Measurements from ENCODE around the gene GSDME. TPM values are rescaled to one million over a fixed set of nuclear protein-coding genes. Genes with fewer than 3 reads are reported as not detected.

GSDME gene
- total RNA-seq, 4 donors from 2014 or later = 0.87 to 16.3 (median 10.4) TPM

DNA sequence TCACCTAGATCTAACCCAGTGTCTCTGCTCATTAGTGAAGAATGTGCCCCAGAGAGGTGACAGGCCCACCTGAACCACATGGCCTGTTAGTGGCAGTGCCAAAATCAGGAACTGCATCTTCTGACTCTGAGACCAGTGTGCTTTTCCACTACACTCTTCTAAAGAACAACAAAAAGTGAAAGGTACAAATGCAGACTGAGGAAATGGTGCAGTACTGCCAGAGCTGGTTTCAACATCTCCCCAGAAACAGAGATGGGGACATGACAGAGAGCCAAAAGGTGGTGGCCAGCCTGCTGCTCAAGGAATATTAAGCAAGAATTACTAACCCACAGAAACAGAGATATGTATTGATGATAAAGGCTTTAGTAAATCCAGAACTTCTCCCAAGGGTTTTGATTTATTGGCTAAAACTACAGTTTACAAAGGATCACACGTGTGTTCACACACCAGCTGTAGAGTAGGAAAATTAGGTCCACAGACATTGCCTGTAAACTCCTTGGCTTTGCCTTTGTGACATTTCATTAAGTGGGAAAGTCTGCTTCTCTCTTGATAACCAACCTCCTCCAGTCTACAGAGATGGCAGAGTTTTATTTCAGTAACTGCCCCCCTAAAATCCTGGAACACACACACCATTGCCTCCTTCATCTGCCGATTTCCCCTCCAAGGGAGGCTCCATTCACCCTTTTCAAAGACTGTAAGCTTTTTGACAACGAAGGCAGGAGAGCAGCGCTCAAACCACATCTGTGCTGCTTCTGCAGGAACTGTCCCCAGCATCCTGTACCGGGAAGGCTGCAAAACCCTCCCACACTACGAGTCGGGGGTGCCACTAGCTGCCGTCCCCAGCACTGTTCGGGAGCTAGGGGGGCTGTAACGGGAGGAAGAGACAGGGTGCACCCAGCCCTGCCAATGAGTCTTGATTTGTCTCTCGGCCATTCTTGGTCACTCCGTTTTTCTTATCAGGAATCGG lies 29.8 kb downstream of the GSDME start:
- TF ChIP-seq, protein P1, sequence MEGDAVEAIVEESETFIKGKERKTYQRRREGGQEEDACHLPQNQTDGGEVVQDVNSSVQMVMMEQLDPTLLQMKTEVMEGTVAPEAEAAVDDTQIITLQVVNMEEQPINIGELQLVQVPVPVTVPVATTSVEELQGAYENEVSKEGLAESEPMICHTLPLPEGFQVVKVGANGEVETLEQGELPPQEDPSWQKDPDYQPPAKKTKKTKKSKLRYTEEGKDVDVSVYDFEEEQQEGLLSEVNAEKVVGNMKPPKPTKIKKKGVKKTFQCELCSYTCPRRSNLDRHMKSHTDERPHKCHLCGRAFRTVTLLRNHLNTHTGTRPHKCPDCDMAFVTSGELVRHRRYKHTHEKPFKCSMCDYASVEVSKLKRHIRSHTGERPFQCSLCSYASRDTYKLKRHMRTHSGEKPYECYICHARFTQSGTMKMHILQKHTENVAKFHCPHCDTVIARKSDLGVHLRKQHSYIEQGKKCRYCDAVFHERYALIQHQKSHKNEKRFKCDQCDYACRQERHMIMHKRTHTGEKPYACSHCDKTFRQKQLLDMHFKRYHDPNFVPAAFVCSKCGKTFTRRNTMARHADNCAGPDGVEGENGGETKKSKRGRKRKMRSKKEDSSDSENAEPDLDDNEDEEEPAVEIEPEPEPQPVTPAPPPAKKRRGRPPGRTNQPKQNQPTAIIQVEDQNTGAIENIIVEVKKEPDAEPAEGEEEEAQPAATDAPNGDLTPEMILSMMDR (IDR thresholded peaks at IDR 0.05) = no peak
- no peak for TF ChIP-seq POLR2A (IDR thresholded peaks at IDR 0.05)
- no peaks in the 10 kb centered on the region for H3K9me3 ChIP-seq
- no peak for DNase-seq
- WGBS, 2 donors = 74 to 82% methylated on average over 5 to 10 of the region's 13 CpGs
- peaks cover 0 to 12% (median 0%) of the 10 kb centered on the region in 3 donors for H3K4me1 ChIP-seq
- no peak overlapping the region for H3K4me3 ChIP-seq
- no peaks in the 10 kb centered on the region for H3K27me3 ChIP-seq
- intact Hi-C loops (cut with DNase I) = no loop called here
- H3K36me3 ChIP-seq = no peaks in the 10 kb centered on the region
- no peak overlapping the region for H3K27ac ChIP-seq

DNA sequence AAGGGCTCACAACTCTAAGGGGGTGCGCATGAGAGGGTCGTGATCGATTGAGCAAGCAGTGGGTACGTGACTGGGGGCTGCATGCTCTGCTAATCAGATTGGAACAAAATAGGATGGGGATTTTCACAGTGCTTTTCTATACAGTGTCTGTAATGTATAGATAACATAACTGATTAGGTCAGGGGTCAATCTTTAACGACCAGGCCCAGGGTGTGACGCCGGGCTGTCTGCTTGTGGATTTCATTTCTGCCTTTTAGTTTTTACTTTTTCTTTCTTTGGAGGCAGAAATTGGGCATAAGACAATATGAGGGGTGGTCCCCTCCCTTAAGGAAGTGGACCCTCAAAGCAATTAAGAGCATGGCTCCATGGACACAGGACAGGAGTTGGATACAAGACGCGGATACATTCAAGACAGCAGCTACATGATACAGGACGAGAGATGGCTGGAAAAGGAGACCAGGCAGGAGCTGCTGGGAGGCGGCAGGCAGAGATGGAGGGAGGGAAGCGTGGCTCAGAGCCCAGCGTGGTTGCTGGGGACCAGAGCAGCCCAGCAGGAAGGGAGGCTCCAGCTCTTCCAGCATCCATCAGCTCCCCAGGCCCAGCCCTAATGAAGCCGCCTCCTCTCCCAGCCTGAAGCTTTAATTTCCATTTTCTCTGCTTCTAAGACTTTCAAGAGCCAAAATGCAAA lies 31.6 kb downstream of the GSDME start:
- no peak for TF ChIP-seq POLR2A (IDR thresholded peaks at IDR 0.05)
- TF ChIP-seq, protein P1 (IDR thresholded peaks at IDR 0.05) = no peak
- Histone ChIP-seq H3K36me3 (no peaks in the 10 kb centered on the region), H3K27ac (no peak overlapping the region), H3K4me3 (no peak overlapping the region), H3K9me3 (no peaks in the 10 kb centered on the region), H3K27me3 (no peaks in the 10 kb centered on the region), H3K4me1 (peaks cover 0 to 12% (median 0%) of the 10 kb centered on the region in 3 donors)
- no peak for DNase-seq
- 90 to 93% methylated on average over 12 to 14 of the region's 14 CpGs for WGBS, 2 donors
- intact Hi-C loops (cut with DNase I) = no loop called here

DNA sequence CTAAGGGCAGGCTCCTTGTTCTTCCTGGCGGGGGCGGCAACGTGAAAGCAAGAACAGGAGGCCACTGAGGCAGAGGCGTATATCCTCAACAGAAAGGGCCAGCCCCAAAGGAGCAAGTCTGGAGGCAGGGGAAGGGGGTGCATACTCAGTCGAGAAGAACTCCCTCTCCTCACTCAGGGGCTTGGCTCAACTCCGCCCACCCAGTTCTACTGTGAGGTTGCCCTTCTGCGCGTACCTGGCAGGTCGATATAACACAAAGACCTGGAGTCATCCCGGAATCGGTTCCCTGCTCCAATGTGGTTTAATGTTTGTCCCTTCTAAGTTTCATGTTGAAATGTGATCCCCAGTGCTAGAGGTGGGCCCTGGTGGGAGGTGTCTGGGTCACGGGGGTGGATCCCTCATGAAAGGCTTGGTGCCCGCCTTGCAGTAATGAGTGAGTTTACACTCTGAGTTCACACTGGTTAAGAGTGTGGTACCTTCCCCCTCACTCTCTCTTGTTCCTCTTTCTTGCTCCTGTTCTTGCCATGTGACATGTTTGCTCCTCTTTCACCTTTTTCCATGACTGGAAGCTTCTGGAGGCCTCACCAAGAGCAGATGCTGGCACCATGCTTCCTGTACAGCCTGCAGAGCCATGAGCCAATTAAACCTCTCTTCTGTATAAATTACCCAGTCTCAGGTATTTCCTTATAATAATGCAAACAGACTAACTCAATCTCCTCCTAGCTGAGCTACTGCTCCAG lies 32.6 kb downstream of the GSDME start:
- Histone ChIP-seq H3K27ac (no peak overlapping the region), H3K4me3 (no peak overlapping the region), H3K27me3 (no peaks in the 10 kb centered on the region), H3K9me3 (no peaks in the 10 kb centered on the region), H3K4me1 (peaks cover 0 to 12% (median 0%) of the 10 kb centered on the region in 3 donors), H3K36me3 (no peaks in the 10 kb centered on the region)
- intact Hi-C loops (cut with DNase I) = no loop called here
- TF ChIP-seq, protein P1 (IDR thresholded peaks at IDR 0.05) = no peak
- TF ChIP-seq POLR2A (IDR thresholded peaks at IDR 0.05) = no peak
- 92 to 96% methylated on average over 11 to 12 of the region's 13 CpGs for WGBS, 2 donors
- DNase-seq = no peak

DNA sequence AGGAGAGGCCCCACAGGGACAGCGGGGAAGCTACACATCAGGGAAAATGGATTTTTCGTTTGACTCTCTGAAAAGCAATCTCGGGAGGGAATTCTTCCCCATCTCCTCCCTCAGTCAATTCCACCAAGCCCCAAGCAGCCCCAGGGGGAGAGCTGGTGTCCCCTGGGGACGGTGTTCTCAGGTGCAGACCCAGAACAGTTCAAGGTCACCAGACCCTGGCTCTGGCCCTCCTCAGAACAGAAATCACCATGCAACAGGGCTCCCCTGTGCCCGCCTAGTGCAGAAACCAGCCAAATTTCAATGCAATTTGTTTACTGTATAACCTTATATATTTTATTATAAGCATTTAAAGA lies 34.1 kb downstream of the GSDME start:
- H3K27me3 ChIP-seq = no peaks in the 10 kb centered on the region
- TF ChIP-seq, protein P1 (IDR thresholded peaks at IDR 0.05) = no peak
- TF ChIP-seq POLR2A (IDR thresholded peaks at IDR 0.05) = no peak
- no peaks in the 10 kb centered on the region for H3K36me3 ChIP-seq
- 78 to 83% methylated on average over 4 to 5 of the region's 5 CpGs for WGBS, 2 donors
- DNase-seq = no peak
- H3K9me3 ChIP-seq = no peaks in the 10 kb centered on the region
- H3K4me1 ChIP-seq = peaks cover 0 to under 1% (median 0%) of the 10 kb centered on the region in 3 donors
- H3K4me3 ChIP-seq = no peak overlapping the region
- intact Hi-C loops (cut with DNase I) = no loop called here
- H3K27ac ChIP-seq = no peak overlapping the region
